ENCODE data around the gene TNFRSF8.

The TNFRSF8 gene

GRCh38 chr1:12180903-12181302 is 117.8 kb downstream of the TNFRSF8 start:
- DNase-seq (ENCODE audit: low read depth), result no peak
- H3K4me3 ChIP-seq (ENCODE audit: low read depth, low read length), result no peak overlapping the region

GRCh38 chr1:12181568-12181967 is 118.5 kb downstream of the TNFRSF8 start:
- no peak overlapping the region for H3K4me3 ChIP-seq (ENCODE audit: low read depth, low read length)
- DNase-seq (ENCODE audit: low read depth), result no peak

GRCh38 chr1:12182410-12182984 is 119.4 kb downstream of the TNFRSF8 start:
- H3K4me3 ChIP-seq (ENCODE audit: low read depth, low read length), result no peak overlapping the region

GRCh38 chr1:12183095-12183794 is 120.1 kb downstream of the TNFRSF8 start:
- no peak overlapping the region for H3K4me3 ChIP-seq (ENCODE audit: low read depth, low read length)
- no peak for DNase-seq (ENCODE audit: low read depth)

More at GRCh38 chr1:12182410-12182984, 119.4 kb downstream of the TNFRSF8 start:
- DNase-seq (ENCODE audit: low read depth), result no peak

GRCh38 chr1:12184008-12184681 is 121.0 kb downstream of the TNFRSF8 start:
- peak; percentile 83 for DNase-seq (ENCODE audit: low read depth)
- H3K4me3 ChIP-seq (ENCODE audit: low read depth, low read length), result no peak overlapping the region

- no peak for DNase-seq (ENCODE audit: low read depth)
- H3K4me3 ChIP-seq (ENCODE audit: low read depth, low read length), result no peak overlapping the region
Measured at GRCh38 chr1:12185036-12185917, 122.2 kb downstream of the TNFRSF8 start.

GRCh38 chr1:12185918-12186678 is 123.0 kb downstream of the TNFRSF8 start:
- DNase-seq (ENCODE audit: low read depth), result no peak
- no peak overlapping the region for H3K4me3 ChIP-seq (ENCODE audit: low read depth, low read length)

- DNase-seq (ENCODE audit: low read depth), result no peak
- no peak overlapping the region for H3K4me3 ChIP-seq (ENCODE audit: low read depth, low read length)
Measured at GRCh38 chr1:12186679-12186985, 123.5 kb downstream of the TNFRSF8 start.

GRCh38 chr1:12188115-12188514 is 125.0 kb downstream of the TNFRSF8 start:
- DNase-seq (ENCODE audit: low read depth), result no peak
- H3K4me3 ChIP-seq (ENCODE audit: low read depth, low read length), result no peak overlapping the region

GRCh38 chr1:12188657-12189327 is 125.7 kb downstream of the TNFRSF8 start:
- no peak overlapping the region for H3K4me3 ChIP-seq (ENCODE audit: low read depth, low read length)
- DNase-seq (ENCODE audit: low read depth), result no peak

- DNase-seq (ENCODE audit: low read depth), result no peak
- H3K4me3 ChIP-seq (ENCODE audit: low read depth, low read length), result no peak overlapping the region
Measured at GRCh38 chr1:12189328-12189682, 126.2 kb downstream of the TNFRSF8 start.

- DNase-seq (ENCODE audit: low read depth), result no peak
- H3K4me3 ChIP-seq (ENCODE audit: low read depth, low read length), result no peak overlapping the region
Measured at GRCh38 chr1:12191242-12192032, 128.3 kb downstream of the TNFRSF8 start.

Data from skeletal muscle cell (primary cell).